GM23248 (cell line): ENCODE results near the gene SEZ6L2.

ENCODE experiments used
- EZH2 ChIP-seq: fragments of 200-600 bp; sonication (generic); IDR thresholded peaks from 2 replicates; pipeline ENCODE4 v1.6.1; 2018; ENCODE audit warnings: antibody characterized with exemption, mild to moderate bottlenecking; ENCODE audit not compliant: insufficient read depth, poor library complexity, severe bottlenecking
- EZH2phosphoT487 ChIP-seq: fragments of 200-600 bp; sonication (generic); IDR thresholded peaks from 2 replicates; pipeline ENCODE4 v1.6.1; 2018; ENCODE audit warnings: antibody characterized with exemption, moderate library complexity, mild to moderate bottlenecking, low read depth; ENCODE audit not compliant: insufficient read depth

DNA sequence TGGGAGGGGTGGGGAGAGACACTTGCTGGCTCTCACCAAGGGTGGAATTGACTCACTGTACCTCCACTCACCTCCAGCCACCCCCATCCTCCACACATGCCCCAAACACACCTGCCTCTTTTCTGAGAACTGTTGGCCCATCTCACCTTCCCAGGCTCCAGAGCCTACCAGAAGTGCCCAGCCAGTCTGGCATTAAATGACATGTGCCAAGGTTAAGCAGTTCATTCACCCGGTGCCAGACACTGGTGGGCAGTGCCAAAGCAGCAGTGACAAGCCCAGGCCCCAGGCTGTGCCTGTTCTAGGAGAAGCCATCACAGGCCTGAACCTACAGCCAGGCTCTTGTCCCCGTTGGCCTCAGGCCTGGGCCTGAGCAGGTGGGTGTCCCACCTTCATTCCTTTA is 67.9 kb downstream of the SEZ6L2 start:
- no peak for TF ChIP-seq EZH2
- no peak for TF ChIP-seq EZH2phosphoT487
